Thyroid gland (tissue), 4 donors: ENCODE measurements around the gene GLTP. TPM values are rescaled to one million over a fixed set of nuclear protein-coding genes. Genes with fewer than 3 reads are reported as not detected.
"Not testable (repeated sequence)": the region's sequence is repeated elsewhere in the genome, so short reads cannot be mapped to it uniquely, and the experiment has no call there.

ENCODE experiments used
- DNase-seq, 2 donors: peaks; one replicate each; pipeline ENCODE4 v3.0.0-alpha.2; 2019
- H3K27ac ChIP-seq, 3 donors: fragments of 200-600 bp; sonication (generic); 1 replicate in 2 of 3; 2 replicates in 1 of 3; pipeline ENCODE4 v1.5.1; 2016 to 2019; ENCODE audit warnings: mild to moderate bottlenecking in 1 of 3, moderate library complexity in 1 of 3
- H3K27me3 ChIP-seq: fragments of 200-600 bp; sonication (generic); one replicate; pipeline ENCODE4 v1.5.1; 2019
- H3K36me3 ChIP-seq, 2 donors: fragments of 200-600 bp; sonication (generic); one replicate each; pipeline ENCODE4 v1.5.1; 2016 to 2019
- H3K4me1 ChIP-seq, 2 donors: fragments of 200-600 bp; sonication (generic); one replicate each; pipeline ENCODE4 v1.5.1; 2017 to 2019
- H3K4me3 ChIP-seq, 3 donors: fragments of 200-600 bp; sonication (generic); replicated peaks in 1 of 3; 1 replicate in 2 of 3; 2 replicates in 1 of 3; pipeline ENCODE4 v1.5.1; 2016; ENCODE audit warnings: mild to moderate bottlenecking in 1 of 3
- H3K9me3 ChIP-seq: fragments of 200-600 bp; sonication (generic); one replicate; pipeline ENCODE4 v1.5.1; 2017
- POLR2A ChIP-seq, 2 donors: fragments of 450-650 bp; IDR thresholded peaks; one replicate each; pipeline ENCODE4 v1.6.1; 2017; ENCODE audit warnings: antibody characterized with exemption in 2 of 2, mild to moderate bottlenecking in 2 of 2, moderate library complexity in 1 of 2
- WGBS, 2 donors: methylation state at CpG; one replicate each; pipeline ENCODE4 v1.1.5; 2017; 5-methylcytosine and 5-hydroxymethylcytosine counted together
- intact Hi-C: fragments of 100-400 bp; cut with DNase I; formaldehyde crosslinking; loops from one replicate; pipeline ENCODE4 v1.15.1; 2023
- total RNA-seq, 4 donors: library from RNA; depleted of rRNA; stranded (reverse); fragments of >200 nt; gene quantifications; one replicate each; pipeline ENCODE4 v1.2.3, GENCODE V29; 2016
- TF ChIP-seq, protein P1 (sequence below), 6 experiments: fragments of 200-600 bp in 3 of 6; fragments of 450-650 bp in 3 of 6; sonication (generic) in 3 of 6; IDR thresholded peaks; one replicate each; pipeline ENCODE4 v1.5.1; 2016 to 2019; ENCODE audit warnings: antibody characterized with exemption in 6 of 6, mild to moderate bottlenecking in 2 of 6, inconsistent platforms in 1 of 6, moderate library complexity in 1 of 6

Gene GLTP
- total RNA-seq, 4 donors from 2014 or later = 49.9 to 72.0 (median 60.2) TPM

DNA sequence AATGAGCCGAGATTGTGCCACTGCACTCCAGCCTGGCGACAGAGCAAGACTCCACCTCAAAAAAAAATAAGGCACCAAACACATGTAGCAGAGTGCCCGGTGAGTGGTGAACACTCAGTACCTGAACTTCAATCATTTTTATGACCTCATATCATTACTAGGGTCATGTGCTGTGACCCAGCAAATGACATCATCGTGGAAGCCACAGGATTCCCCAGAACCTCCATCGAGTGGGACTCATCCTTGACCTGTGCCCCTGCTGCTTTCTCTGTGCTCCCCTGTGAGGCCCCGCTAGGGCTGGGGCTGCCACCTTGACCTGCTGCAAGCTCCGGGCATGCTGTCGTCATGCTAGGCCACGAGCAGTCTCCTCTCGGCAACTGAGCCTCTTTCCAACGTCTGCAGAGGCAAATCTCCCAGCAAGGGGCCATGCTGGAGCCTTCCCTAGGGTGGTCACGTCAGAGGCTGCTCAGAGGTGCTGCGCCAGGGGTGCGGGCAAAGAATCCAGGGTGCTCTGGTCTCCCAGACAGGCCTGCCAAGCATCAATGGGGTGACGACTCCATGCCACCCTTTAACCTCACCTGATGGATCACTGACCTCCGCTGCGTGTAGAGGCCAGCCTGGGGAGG is 18.5 kb downstream of the GLTP start:
- Histone ChIP-seq H3K4me3 (no peak overlapping the region), H3K36me3 (peaks cover 10 to 12% of the 10 kb centered on the region in 2 donors), H3K27me3 (no peaks in the 10 kb centered on the region), H3K27ac (peak overlapping the region in 2 of 3 donors; percentile 61 to 85), H3K9me3 (no peaks in the 10 kb centered on the region), H3K4me1 (peaks cover 38 to 59% of the 10 kb centered on the region in 2 donors)
- no peak for DNase-seq
- no peak for TF ChIP-seq POLR2A (IDR thresholded peaks at IDR 0.05)
- TF ChIP-seq, protein P1, sequence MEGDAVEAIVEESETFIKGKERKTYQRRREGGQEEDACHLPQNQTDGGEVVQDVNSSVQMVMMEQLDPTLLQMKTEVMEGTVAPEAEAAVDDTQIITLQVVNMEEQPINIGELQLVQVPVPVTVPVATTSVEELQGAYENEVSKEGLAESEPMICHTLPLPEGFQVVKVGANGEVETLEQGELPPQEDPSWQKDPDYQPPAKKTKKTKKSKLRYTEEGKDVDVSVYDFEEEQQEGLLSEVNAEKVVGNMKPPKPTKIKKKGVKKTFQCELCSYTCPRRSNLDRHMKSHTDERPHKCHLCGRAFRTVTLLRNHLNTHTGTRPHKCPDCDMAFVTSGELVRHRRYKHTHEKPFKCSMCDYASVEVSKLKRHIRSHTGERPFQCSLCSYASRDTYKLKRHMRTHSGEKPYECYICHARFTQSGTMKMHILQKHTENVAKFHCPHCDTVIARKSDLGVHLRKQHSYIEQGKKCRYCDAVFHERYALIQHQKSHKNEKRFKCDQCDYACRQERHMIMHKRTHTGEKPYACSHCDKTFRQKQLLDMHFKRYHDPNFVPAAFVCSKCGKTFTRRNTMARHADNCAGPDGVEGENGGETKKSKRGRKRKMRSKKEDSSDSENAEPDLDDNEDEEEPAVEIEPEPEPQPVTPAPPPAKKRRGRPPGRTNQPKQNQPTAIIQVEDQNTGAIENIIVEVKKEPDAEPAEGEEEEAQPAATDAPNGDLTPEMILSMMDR (IDR thresholded peaks at IDR 0.05) = no peak
- intact Hi-C loops = no loop called here
- 84 to 96% methylated on average over 3 to 8 of the region's 17 CpGs for WGBS, 2 donors

- TF ChIP-seq POLR2A (IDR thresholded peaks at IDR 0.05) = no peak
- TF ChIP-seq, protein P1 (IDR thresholded peaks at IDR 0.05) = peak in 2 of 6 experiments; percentile 14 to 27
- Histone ChIP-seq H3K4me1 (peaks cover 38 to 55% of the 10 kb centered on the region in 2 donors), H3K36me3 (peaks cover 11 to 12% of the 10 kb centered on the region in 2 donors), H3K9me3 (no peaks in the 10 kb centered on the region), H3K27ac (peak overlapping the region in 2 of 3 donors; percentile 61 to 85), H3K4me3 (no peak overlapping the region), H3K27me3 (no peaks in the 10 kb centered on the region)
- WGBS, 2 donors = 78 to 87% methylated on average over 5 of the region's 5 CpGs
- intact Hi-C loops = no loop called here
- DNase-seq = peak; percentile 27 to 52
These were observed 19.4 kb downstream of the GLTP start for GRCh38 chr12:109860977-109861376.

- peaks cover 17 to 33% of the 10 kb centered on the region in 2 donors for H3K4me1 ChIP-seq
- H3K4me3 ChIP-seq = no peak overlapping the region
- no peak for DNase-seq
- H3K36me3 ChIP-seq = peaks cover 24% of the 10 kb centered on the region in 2 donors
- 90 to 97% methylated on average over 4 to 5 of the region's 5 CpGs for WGBS, 2 donors
- no peaks in the 10 kb centered on the region for H3K9me3 ChIP-seq
- no peaks in the 10 kb centered on the region for H3K27me3 ChIP-seq
- intact Hi-C loops = no loop called here
- H3K27ac ChIP-seq = no peak overlapping the region
- TF ChIP-seq POLR2A (IDR thresholded peaks at IDR 0.05) = no peak
- TF ChIP-seq, protein P1 (IDR thresholded peaks at IDR 0.05) = no peak
These were observed 21.6 kb downstream of the GLTP start for GRCh38 chr12:109858764-109859163.

GRCh38 chr12:109857715-109858114 is 22.6 kb downstream of the GLTP start:
- intact Hi-C loops = no loop called here
- Histone ChIP-seq H3K27me3 (no peaks in the 10 kb centered on the region), H3K4me1 (peaks cover 10 to 22% of the 10 kb centered on the region in 2 donors), H3K4me3 (no peak overlapping the region), H3K27ac (no peak overlapping the region), H3K36me3 (peaks cover 24% of the 10 kb centered on the region in 2 donors), H3K9me3 (no peaks in the 10 kb centered on the region)
- no peak for DNase-seq
- TF ChIP-seq POLR2A (IDR thresholded peaks at IDR 0.05) = no peak
- TF ChIP-seq, protein P1 (IDR thresholded peaks at IDR 0.05) = no peak
- 93 to 96% methylated on average over 6 of the region's 6 CpGs for WGBS, 2 donors

DNA sequence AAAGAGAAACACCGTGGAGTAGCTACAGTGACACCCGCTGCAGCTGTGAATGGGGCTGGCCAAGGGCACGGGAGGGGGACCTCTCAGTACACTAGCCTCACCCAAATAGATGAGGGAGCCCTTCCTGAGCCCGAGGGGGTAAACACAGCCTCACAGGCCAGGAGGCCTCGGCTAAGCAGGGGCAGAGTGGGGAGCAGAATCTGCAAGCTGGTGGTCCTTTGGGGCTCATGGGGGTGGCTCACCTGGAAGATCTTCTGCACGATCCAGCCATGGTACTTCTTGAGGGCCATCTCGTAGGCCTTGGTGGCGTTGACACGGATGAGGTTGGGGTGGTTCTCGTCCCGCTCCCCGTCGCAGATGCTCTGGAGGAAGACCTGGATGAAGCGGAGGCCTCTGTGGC is 25.0 kb downstream of the GLTP start:
- no peaks in the 10 kb centered on the region for H3K9me3 ChIP-seq
- intact Hi-C loops = no loop called here
- no peak overlapping the region for H3K4me3 ChIP-seq
- H3K36me3 ChIP-seq = peaks cover 24 to 29% of the 10 kb centered on the region in 2 donors
- H3K27ac ChIP-seq = no peak overlapping the region
- no peak for TF ChIP-seq POLR2A (IDR thresholded peaks at IDR 0.05)
- TF ChIP-seq, protein P1 (IDR thresholded peaks at IDR 0.05) = no peak
- 94 to 99% methylated on average over 6 to 10 of the region's 14 CpGs for WGBS, 2 donors
- no peaks in the 10 kb centered on the region for H3K27me3 ChIP-seq
- no peak for DNase-seq
- H3K4me1 ChIP-seq = no peaks in the 10 kb centered on the region

DNA sequence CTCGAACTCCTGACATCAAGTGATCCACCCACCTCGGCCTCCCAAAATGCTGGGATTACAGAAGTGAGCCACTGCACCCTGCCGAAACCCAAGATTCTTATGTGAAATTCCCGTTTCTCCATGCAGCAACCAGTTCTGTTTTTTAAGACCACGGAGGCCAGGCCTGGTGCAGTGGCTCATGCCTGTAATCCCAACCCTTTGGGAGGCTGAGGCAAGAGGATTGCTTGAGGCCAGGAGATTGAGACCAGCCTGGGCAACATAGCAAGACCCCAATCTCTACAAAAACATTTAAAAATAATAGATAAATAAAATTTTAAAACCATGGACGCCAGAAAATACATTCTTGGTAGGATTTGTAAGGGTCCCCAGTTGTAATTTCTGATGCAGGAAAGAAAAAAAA is 29.8 kb downstream of the GLTP start:
- 94% methylated on average over 6 of the region's 6 CpGs for WGBS, 2 donors
- DNase-seq, H3K27me3 ChIP-seq, H3K4me3 ChIP-seq, H3K9me3 ChIP-seq, H3K4me1 ChIP-seq, H3K27ac ChIP-seq, intact Hi-C loops: not testable (repeated sequence)
- peaks cover 10 to 17% of the 10 kb centered on the region in 2 donors for H3K36me3 ChIP-seq
